ENCODE measurements around the gene ATP2B1. TPM values are rescaled to one million over a fixed set of nuclear protein-coding genes. Genes with fewer than 3 reads are reported as not detected.

Gene ATP2B1
- total and polyA plus RNA-seq, 2 of the 13 experiments (the other 11 are each of a cell fraction or from before 2014, with no cell fraction given), result 12.1 to 60.2 TPM

DNA sequence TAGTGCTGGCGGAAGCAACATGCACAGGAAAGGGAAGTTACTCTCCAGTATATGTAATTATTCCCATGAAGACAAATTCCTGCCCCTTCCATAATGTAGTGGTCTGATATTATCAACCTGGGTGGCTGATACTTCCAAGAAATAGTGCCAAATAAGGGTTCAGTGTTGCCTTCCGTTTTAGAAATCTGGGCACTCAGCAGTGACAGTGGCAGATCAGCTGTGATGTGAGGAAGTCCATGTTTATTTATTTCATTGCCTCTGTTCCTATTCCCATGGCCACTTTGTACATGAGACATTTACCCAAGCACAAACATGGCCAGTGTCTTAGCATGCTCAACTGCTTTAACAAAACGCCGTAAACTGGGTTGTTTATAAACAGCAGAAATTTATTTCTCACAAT lies 162.5 kb downstream of the ATP2B1 start (continued):
- TF ChIP-seq, protein P1, sequence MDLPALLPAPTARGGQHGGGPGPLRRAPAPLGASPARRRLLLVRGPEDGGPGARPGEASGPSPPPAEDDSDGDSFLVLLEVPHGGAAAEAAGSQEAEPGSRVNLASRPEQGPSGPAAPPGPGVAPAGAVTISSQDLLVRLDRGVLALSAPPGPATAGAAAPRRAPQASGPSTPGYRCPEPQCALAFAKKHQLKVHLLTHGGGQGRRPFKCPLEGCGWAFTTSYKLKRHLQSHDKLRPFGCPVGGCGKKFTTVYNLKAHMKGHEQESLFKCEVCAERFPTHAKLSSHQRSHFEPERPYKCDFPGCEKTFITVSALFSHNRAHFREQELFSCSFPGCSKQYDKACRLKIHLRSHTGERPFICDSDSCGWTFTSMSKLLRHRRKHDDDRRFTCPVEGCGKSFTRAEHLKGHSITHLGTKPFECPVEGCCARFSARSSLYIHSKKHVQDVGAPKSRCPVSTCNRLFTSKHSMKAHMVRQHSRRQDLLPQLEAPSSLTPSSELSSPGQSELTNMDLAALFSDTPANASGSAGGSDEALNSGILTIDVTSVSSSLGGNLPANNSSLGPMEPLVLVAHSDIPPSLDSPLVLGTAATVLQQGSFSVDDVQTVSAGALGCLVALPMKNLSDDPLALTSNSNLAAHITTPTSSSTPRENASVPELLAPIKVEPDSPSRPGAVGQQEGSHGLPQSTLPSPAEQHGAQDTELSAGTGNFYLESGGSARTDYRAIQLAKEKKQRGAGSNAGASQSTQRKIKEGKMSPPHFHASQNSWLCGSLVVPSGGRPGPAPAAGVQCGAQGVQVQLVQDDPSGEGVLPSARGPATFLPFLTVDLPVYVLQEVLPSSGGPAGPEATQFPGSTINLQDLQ (CRISPR knock-in tag; IDR thresholded peaks at IDR 0.05), result no peak
- TF ChIP-seq, protein P2, sequence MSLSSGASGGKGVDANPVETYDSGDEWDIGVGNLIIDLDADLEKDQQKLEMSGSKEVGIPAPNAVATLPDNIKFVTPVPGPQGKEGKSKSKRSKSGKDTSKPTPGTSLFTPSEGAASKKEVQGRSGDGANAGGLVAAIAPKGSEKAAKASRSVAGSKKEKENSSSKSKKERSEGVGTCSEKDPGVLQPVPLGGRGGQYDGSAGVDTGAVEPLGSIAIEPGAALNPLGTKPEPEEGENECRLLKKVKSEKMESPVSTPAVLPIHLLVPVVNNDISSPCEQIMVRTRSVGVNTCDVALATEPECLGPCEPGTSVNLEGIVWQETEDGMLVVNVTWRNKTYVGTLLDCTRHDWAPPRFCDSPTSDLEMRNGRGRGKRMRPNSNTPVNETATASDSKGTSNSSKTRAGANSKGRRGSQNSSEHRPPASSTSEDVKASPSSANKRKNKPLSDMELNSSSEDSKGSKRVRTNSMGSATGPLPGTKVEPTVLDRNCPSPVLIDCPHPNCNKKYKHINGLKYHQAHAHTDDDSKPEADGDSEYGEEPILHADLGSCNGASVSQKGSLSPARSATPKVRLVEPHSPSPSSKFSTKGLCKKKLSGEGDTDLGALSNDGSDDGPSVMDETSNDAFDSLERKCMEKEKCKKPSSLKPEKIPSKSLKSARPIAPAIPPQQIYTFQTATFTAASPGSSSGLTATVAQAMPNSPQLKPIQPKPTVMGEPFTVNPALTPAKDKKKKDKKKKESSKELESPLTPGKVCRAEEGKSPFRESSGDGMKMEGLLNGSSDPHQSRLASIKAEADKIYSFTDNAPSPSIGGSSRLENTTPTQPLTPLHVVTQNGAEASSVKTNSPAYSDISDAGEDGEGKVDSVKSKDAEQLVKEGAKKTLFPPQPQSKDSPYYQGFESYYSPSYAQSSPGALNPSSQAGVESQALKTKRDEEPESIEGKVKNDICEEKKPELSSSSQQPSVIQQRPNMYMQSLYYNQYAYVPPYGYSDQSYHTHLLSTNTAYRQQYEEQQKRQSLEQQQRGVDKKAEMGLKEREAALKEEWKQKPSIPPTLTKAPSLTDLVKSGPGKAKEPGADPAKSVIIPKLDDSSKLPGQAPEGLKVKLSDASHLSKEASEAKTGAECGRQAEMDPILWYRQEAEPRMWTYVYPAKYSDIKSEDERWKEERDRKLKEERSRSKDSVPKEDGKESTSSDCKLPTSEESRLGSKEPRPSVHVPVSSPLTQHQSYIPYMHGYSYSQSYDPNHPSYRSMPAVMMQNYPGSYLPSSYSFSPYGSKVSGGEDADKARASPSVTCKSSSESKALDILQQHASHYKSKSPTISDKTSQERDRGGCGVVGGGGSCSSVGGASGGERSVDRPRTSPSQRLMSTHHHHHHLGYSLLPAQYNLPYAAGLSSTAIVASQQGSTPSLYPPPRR (CRISPR knock-in tag; IDR thresholded peaks at IDR 0.05; ENCODE audit: borderline replicate concordance), result no peak
- TF ChIP-seq ZNF235 (CRISPR knock-in tag; IDR thresholded peaks at IDR 0.05; ENCODE audit: borderline replicate concordance) (no peak), ISX (CRISPR knock-in tag; conservative IDR thresholded peaks at IDR 0.05) (no peak)
